ENCODE data around the gene PSG3.
A peak's percentile ranks its signal among the peaks of the same experiment; 100 is the strongest.
"Not testable (repeated sequence)": the region's sequence is repeated elsewhere in the genome, so short reads cannot be mapped to it uniquely, and the experiment has no call there.

PSG3 gene

DNA sequence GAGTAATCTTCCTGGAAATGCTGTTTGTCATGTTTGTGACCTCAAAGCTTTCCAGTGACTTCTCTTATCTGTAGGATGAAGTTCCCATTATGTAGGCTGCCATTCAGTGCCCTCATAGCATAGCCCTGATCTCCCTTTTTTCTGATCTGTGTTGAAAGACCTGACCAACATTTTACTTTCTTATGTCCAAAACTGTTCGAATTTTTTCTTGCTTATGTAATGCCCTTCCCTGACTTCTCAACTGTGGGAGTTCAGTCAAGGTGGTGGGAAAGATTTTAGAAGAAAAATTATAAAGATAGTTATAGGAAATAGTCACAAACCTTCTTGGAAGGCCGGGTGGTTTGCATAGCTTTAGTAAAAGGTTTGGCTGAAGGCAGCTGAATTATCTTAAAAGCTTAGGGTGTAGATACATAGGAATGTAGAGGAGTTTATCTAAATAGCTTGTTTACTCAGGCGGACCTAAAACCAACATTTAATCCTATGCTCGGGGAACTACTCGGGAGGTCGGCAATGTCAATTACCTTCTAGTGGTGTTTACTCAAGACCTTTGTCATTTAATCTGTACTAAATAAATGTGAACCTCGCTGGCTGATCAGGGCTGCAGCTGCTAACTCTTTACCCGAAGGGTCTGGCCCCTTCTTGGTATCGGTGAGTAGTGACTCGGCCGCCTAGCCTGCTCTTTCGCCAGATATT lies 44.3 kb downstream of the PSG3 start:
- DNase-seq (ENCODE audit: low spot score), result no peak

DNA sequence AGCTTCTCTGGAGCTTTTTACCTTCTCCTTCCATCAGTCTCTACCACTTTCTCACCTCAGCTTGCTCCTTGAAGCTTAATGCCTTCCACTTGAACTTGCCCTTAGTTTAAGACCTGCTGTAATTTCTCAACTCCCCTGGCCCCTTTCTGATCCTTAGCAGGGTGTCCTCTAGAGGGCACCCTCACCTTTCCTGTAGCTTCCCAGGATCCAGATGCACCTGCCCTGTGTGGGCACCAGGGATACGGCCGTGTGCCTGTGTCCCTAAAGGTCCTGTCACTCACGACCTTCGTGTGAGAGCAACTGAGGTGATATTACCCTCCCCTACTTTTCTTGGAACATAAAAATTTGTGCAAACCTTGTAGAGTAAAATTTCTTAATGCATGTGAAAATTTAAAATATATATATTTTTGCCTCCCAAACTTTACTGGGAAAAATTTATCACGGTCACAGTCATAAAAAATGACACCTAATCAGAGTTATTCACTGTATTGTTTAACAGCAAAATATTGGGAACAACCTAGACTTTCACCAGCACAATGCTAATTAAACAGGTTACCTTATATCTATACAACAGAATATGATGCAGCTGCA lies 46.4 kb downstream of the PSG3 start:
- DNase-seq (ENCODE audit: low spot score), result peak; percentile 8

DNA sequence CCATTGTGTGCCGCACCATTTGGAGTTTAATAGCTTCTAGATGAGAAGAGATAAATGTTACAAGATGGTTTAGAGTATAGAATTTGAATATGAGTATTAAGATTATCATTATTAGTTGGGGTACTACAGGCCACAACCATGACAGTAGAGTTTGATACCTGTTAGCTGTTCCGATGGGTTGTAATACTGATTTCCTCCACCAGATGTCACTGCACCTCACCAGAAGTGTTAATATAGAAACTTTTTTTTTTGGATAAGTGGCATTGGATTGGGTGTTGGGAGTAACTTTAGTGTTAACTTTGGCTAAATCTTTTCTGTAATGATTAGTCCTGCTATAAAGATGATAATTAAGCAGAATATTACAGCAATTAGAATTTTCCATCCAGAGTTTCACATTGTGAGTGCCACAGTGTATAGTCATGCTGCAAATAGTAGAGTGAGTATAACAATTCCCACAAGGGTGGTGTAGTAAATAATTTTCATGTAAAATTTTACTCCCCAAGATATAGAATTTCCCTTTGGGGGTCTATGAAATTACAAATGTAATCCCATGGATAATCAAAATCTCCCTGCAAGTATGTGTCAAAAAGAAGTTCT lies 56.3 kb downstream of the PSG3 start:
- peak; percentile 30 for DNase-seq (ENCODE audit: low spot score)

DNA sequence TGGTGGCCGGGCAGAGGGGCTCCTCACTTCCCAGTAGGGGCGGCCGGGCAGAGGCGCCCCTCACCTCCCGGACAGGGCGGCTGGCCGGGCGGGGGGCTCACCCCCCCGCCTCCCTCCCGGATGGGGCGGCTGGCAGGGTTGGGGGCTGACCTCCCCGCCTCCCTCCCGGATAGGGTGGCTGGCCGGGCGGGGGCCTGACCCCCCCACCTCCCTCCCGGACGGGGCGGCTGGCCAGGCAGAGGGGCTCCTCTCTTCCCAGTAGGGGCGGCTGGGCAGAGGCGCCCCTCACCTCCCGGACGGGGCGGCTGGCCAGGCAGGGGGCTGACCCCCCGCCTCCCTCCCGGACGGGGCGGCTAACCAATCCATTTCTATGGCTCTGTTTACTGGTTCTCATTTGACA lies 64.0 kb downstream of the PSG3 start:
- not testable (repeated sequence) for DNase-seq (ENCODE audit: low spot score)

DNA sequence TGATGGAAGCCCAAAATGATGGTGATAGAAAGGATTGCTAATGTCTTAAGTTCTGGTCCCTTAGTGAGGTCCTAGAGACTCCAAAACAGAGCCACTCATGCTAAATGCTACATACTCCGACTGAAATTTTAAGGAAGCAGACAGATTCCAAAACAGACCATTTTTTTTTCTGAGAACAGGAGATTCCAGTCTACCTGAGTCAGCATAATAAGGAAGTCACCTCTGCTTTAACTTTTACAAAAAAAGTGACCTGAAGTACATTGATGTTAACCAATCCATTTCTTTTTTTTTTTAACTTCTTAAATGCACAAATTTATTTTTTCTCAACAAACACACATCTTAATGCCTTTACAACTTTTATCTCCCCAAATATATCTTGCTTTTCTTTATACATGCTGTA lies 65.7 kb downstream of the PSG3 start:
- not testable (repeated sequence) for DNase-seq (ENCODE audit: low spot score)

Data from germinal center (tissue), 1 donor.